Activated naive CD4-positive, alpha-beta T cell treated with anti-CD3 and anti-CD28 coated beads, Interleukin-2, amount 50 U/mL, for 16 hours (primary cell): ENCODE results near the gene CTNNA3.

ENCODE experiments used
- DNase-seq: peaks from one replicate; pipeline ENCODE4 v3.0.0-alpha.2; 2020

Gene CTNNA3

GRCh38 chr10:66925896-66926715 lies 769.9 kb downstream of the CTNNA3 start, which contains the start of gene LRRTM3:
LRRTM3 (plus strand) TSS chr10:66926036.
- DNase-seq, result no peak

- DNase-seq, result no peak
Measured at GRCh38 chr10:66925373-66925772, 770.6 kb downstream of the CTNNA3 start.

GRCh38 chr10:66924674-66925345 lies 771.2 kb downstream of the CTNNA3 start:
- DNase-seq, result no peak

- DNase-seq, result no peak
Measured at GRCh38 chr10:66919248-66919647, 776.7 kb downstream of the CTNNA3 start.

- DNase-seq, result no peak
Measured at GRCh38 chr10:66917104-66917503, 778.9 kb downstream of the CTNNA3 start.

- no peak for DNase-seq
Measured at GRCh38 chr10:66916030-66916429, 780.0 kb downstream of the CTNNA3 start.

- DNase-seq, result no peak
Measured at GRCh38 chr10:66910671-66911070, 785.3 kb downstream of the CTNNA3 start.

GRCh38 chr10:66892871-66893270 lies 803.1 kb downstream of the CTNNA3 start:
- no peak for DNase-seq

- DNase-seq, result no peak
Measured at GRCh38 chr10:66888237-66888636, 807.8 kb downstream of the CTNNA3 start.

- no peak for DNase-seq
Measured at GRCh38 chr10:66886848-66887247, 809.1 kb downstream of the CTNNA3 start.

- no peak for DNase-seq
Measured at GRCh38 chr10:66882271-66882670, 813.7 kb downstream of the CTNNA3 start.

GRCh38 chr10:66881814-66882213 lies 814.2 kb downstream of the CTNNA3 start:
- DNase-seq, result no peak

GRCh38 chr10:66880826-66881225 lies 815.2 kb downstream of the CTNNA3 start:
- DNase-seq, result no peak

- no peak for DNase-seq
Measured at GRCh38 chr10:66880292-66880691, 815.7 kb downstream of the CTNNA3 start.

GRCh38 chr10:66877361-66877760 lies 818.6 kb downstream of the CTNNA3 start:
- DNase-seq, result no peak

- DNase-seq, result no peak
Measured at GRCh38 chr10:66869635-66870034, 826.4 kb downstream of the CTNNA3 start.

GRCh38 chr10:66862687-66863258 lies 833.2 kb downstream of the CTNNA3 start:
- DNase-seq, result no peak

- DNase-seq, result no peak
Measured at GRCh38 chr10:66860376-66860945, 835.5 kb downstream of the CTNNA3 start.

- DNase-seq, result no peak
Measured at GRCh38 chr10:66852811-66853210, 843.2 kb downstream of the CTNNA3 start.

GRCh38 chr10:66848856-66849255 lies 847.1 kb downstream of the CTNNA3 start:
- DNase-seq, result no peak

- DNase-seq, result no peak
Measured at GRCh38 chr10:66844176-66844942, 851.6 kb downstream of the CTNNA3 start.

- no peak for DNase-seq
Measured at GRCh38 chr10:66843396-66843795, 852.6 kb downstream of the CTNNA3 start.

- no peak for DNase-seq
Measured at GRCh38 chr10:66842867-66843266, 853.1 kb downstream of the CTNNA3 start.
